HEK293 (cell line): ENCODE data around the gene C1QB.

ENCODE experiments used
- CTCF ChIA-PET: fragments of 350-600 bp; formaldehyde crosslinking; extraction: SDS; loops from one replicate; lab custom pipeline; 2021; ENCODE audit warnings: antibody characterized with exemption; lab: Yijun Ruan, JAX
- POLR2A ChIA-PET: fragments of 300-600 bp; formaldehyde crosslinking; extraction: SDS; loops from one replicate; lab custom pipeline; 2020; ENCODE audit warnings: antibody characterized with exemption, inconsistent platforms; lab: Yijun Ruan, JAX
- H3K27ac ChIP-seq: fragments of 200-500 bp; sonication (Bioruptor generic); 2 replicates; pipeline ENCODE4 v1.5.1; 2014; ENCODE audit warnings: low read depth, low read length, control low read depth, inconsistent platforms; ENCODE audit errors: extremely low read depth
- H3K36me3 ChIP-seq, 2 experiments: fragments of 200-500 bp in 1 of 2; sonication (Bioruptor generic) in 1 of 2; 1 replicate in 1 of 2; 2 replicates in 1 of 2; pipeline ENCODE4 v1.5.1; 2014 to 2017; ENCODE audit warnings: inconsistent platforms in 2 of 2, low read length in 2 of 2; ENCODE audit not compliant: control insufficient read depth in 2 of 2, insufficient read depth in 1 of 2
- H3K4me1 ChIP-seq: fragments of 200-500 bp; sonication (Bioruptor generic); 2 replicates; pipeline ENCODE4 v1.5.1; 2014; ENCODE audit warnings: mild to moderate bottlenecking, low read length, inconsistent platforms; ENCODE audit not compliant: control insufficient read depth, insufficient read depth
- H3K4me3 ChIP-seq: 2 replicates; pipeline ENCODE4 v1.5.1; 2011; ENCODE audit warnings: low read depth, mild to moderate bottlenecking, control low read depth, low read length, moderate library complexity
- H3K9me3 ChIP-seq: fragments of 200-500 bp; sonication (Bioruptor generic); 2 replicates; pipeline ENCODE4 v1.5.1; 2014; ENCODE audit warnings: low read depth, low read length, inconsistent platforms; ENCODE audit not compliant: control insufficient read depth, insufficient read depth
- GLI4 ChIP-seq: fragments of 450-650 bp; formaldehyde crosslinking; IDR thresholded peaks from 2 replicates; pipeline ENCODE4 v1.5.1; 2016; ENCODE audit warnings: missing biosample characterization, missing genetic modification characterization
- KLF1 ChIP-seq: fragments of 450-650 bp; formaldehyde crosslinking; IDR thresholded peaks from 2 replicates; pipeline ENCODE4 v1.5.1; 2016; ENCODE audit warnings: missing biosample characterization, missing genetic modification characterization
- SCRT1 ChIP-seq: fragments of 450-650 bp; formaldehyde crosslinking; IDR thresholded peaks from 2 replicates; pipeline ENCODE4 v1.5.1; 2016; ENCODE audit warnings: missing biosample characterization, missing genetic modification characterization, borderline replicate concordance
- SETDB1 ChIP-seq: IDR thresholded peaks from one replicate; pipeline ENCODE4 v1.6.1; 2017; ENCODE audit warnings: mild to moderate bottlenecking, low read length, moderate library complexity, mixed read lengths; ENCODE audit not compliant: insufficient read length
- SP3 ChIP-seq: fragments of 450-650 bp; formaldehyde crosslinking; IDR thresholded peaks from 2 replicates; pipeline ENCODE4 v1.5.1; 2016; ENCODE audit warnings: missing biosample characterization, missing genetic modification characterization
- ZNF169 ChIP-seq: fragments of 450-650 bp; formaldehyde crosslinking; IDR thresholded peaks from 2 replicates; pipeline ENCODE4 v1.5.1; 2016; ENCODE audit warnings: missing biosample characterization, missing genetic modification characterization
- ZNF473 ChIP-seq: fragments of 450-650 bp; formaldehyde crosslinking; IDR thresholded peaks from 2 replicates; pipeline ENCODE4 v1.5.1; 2017; ENCODE audit warnings: missing biosample characterization, missing genetic modification characterization
- ZNF596 ChIP-seq: fragments of 450-650 bp; IDR thresholded peaks from 2 replicates; pipeline ENCODE4 v1.5.0; 2018; ENCODE audit warnings: missing biosample characterization, mild to moderate bottlenecking, missing genetic modification characterization, moderate library complexity
- ZNF768 ChIP-seq: fragments of 450-650 bp; formaldehyde crosslinking; IDR thresholded peaks from 2 replicates; pipeline ENCODE4 v1.5.1; 2018; ENCODE audit warnings: missing biosample characterization, mild to moderate bottlenecking, missing genetic modification characterization
- TF ChIP-seq, protein P1 (sequence below): fragments of 450-650 bp; formaldehyde crosslinking; IDR thresholded peaks from 2 replicates; pipeline ENCODE4 v1.5.1; 2016; ENCODE audit warnings: missing biosample characterization, missing genetic modification characterization, borderline replicate concordance
- TF ChIP-seq, protein P2 (sequence below): fragments of 450-650 bp; formaldehyde crosslinking; IDR thresholded peaks from 2 replicates; pipeline ENCODE4 v1.5.1; 2016; ENCODE audit warnings: missing biosample characterization, missing genetic modification characterization
- TF ChIP-seq, protein P3 (sequence below): fragments of 450-650 bp; formaldehyde crosslinking; IDR thresholded peaks from 2 replicates; pipeline ENCODE4 v1.5.1; 2017; ENCODE audit warnings: missing biosample characterization, missing genetic modification characterization

The C1QB gene

DNA sequence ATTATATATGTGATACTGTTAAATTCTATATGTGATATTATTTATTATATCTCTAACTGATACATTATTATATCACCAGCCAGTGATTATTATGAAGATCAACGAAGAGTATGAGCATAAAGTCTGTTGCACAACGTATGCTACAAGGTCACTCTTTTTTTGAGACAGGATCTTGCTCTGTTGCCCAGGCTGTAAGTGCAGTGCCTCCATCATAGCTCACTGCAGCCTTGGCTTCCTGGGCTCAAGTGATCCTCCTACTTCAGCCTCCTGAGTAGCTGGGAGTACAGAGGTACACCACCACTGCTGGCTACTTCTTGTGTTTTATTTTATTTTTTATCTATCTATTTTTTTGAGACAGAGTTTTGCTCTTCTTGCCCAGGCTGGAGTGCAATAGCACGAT lies 43.6 kb downstream of the C1QB start:
- ChIA-PET CTCF (no interaction called here), POLR2A (no interaction called here)
- Histone ChIP-seq H3K4me1 (no peaks in the 10 kb centered on the region), H3K4me3 (no peak overlapping the region), H3K9me3 (no peaks in the 10 kb centered on the region), H3K36me3 (no peaks in the 10 kb centered on the region), H3K27ac (no peak overlapping the region)
- TF ChIP-seq SETDB1: no peak
- no peak for TF ChIP-seq GLI4 (tag by site-specific recombination)
- TF ChIP-seq, protein P1, sequence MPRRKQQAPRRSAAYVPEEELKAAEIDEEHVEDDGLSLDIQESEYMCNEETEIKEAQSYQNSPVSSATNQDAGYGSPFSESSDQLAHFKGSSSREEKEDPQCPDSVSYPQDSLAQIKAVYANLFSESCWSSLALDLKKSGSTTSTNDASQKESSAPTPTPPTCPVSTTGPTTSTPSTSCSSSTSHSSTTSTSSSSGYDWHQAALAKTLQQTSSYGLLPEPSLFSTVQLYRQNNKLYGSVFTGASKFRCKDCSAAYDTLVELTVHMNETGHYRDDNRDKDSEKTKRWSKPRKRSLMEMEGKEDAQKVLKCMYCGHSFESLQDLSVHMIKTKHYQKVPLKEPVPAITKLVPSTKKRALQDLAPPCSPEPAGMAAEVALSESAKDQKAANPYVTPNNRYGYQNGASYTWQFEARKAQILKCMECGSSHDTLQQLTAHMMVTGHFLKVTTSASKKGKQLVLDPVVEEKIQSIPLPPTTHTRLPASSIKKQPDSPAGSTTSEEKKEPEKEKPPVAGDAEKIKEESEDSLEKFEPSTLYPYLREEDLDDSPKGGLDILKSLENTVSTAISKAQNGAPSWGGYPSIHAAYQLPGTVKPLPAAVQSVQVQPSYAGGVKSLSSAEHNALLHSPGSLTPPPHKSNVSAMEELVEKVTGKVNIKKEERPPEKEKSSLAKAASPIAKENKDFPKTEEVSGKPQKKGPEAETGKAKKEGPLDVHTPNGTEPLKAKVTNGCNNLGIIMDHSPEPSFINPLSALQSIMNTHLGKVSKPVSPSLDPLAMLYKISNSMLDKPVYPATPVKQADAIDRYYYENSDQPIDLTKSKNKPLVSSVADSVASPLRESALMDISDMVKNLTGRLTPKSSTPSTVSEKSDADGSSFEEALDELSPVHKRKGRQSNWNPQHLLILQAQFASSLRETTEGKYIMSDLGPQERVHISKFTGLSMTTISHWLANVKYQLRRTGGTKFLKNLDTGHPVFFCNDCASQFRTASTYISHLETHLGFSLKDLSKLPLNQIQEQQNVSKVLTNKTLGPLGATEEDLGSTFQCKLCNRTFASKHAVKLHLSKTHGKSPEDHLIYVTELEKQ (tag by site-specific recombination): no peak
- no peak for TF ChIP-seq ZNF169
- no peak for TF ChIP-seq ZNF473 (tag by site-specific recombination)

DNA sequence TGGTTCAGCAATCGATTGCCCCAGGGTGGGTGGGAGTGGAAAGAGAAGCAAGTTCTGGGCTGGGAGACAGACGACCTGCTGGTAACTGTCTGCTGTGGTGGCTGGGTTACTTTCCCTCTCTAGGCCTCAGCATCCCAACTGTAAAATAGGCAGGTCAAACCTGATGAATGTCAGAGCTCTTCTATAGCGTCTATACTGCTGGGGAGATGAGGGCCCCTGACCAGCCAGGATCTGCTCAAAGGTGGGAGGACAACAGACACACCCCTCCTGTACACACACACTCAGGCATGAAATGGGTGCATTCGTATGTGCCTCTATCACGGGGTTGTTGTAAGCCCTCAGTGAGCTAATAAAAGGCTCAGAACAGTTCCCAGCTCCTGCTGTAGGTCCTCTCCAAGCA lies 44.9 kb downstream of the C1QB start:
- CTCF ChIA-PET: interaction anchor here (0.6 to 2.6 kb wide), 4 partner anchors 11 to 191 kb away, joined by 3 to 9 read pairs (median 4); no protein-coding TSS in a partner anchor

DNA sequence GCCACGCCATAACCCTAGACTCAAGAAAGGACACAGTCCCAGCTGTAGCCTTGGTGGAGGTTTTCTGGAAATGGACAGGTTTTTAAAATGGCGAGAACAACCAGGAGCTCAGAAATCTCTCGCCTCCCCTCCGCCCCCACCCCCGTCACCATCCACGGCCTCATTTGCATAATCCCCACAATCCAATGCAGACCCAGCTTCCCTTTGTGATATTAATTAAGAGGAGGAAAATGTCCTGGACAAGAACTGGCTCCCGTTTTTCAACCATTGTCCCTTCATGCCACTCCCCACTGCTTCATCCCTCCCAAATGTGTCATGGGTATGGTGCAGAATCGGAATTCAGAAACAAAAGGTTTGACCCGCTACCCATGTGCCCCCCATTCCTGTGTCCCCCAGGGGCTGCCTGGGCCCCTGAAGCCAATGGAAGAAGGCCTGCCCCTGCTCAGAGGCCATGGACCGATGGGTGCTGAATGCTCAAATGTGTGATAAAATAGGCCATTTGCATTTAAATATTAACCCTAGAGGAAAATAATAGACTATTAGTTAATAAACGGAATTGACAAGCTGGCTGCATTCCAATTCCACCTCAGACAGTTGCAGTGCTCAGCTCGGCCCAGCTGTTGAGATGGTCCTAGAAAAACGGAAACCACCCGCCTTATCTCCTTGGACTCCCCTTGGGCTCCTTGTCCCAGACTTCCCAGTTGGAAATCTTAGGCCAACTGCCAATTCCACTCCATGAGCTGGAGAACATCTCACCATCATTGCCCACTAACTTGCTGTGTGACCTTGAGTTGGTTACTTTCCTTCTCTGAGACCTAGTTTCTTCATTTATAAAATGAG lies 46.9 kb downstream of the C1QB start:
- Histone ChIP-seq H3K4me1 (no peaks in the 10 kb centered on the region), H3K9me3 (no peaks in the 10 kb centered on the region), H3K36me3 (no peaks in the 10 kb centered on the region), H3K27ac (no peak overlapping the region), H3K4me3 (no peak overlapping the region)
- ChIA-PET POLR2A (no interaction called here), CTCF (interaction anchor here (0.5 to 2.6 kb wide), 2 partner anchors 9 to 1687 kb away, joined by 3 to 9 read pairs; no protein-coding TSS in a partner anchor)
- TF ChIP-seq SP3 (tag by site-specific recombination): no peak
- peak; percentile 43; the same call in 1 of the 2 replicates for TF ChIP-seq ZNF768 (tag by site-specific recombination)

More for the DNA sequence above, 44.9 kb downstream of the C1QB start:
- Histone ChIP-seq H3K27ac (no peak overlapping the region), H3K4me3 (no peak overlapping the region), H3K36me3 (no peaks in the 10 kb centered on the region), H3K4me1 (no peaks in the 10 kb centered on the region), H3K9me3 (no peaks in the 10 kb centered on the region)
- TF ChIP-seq, protein P2, sequence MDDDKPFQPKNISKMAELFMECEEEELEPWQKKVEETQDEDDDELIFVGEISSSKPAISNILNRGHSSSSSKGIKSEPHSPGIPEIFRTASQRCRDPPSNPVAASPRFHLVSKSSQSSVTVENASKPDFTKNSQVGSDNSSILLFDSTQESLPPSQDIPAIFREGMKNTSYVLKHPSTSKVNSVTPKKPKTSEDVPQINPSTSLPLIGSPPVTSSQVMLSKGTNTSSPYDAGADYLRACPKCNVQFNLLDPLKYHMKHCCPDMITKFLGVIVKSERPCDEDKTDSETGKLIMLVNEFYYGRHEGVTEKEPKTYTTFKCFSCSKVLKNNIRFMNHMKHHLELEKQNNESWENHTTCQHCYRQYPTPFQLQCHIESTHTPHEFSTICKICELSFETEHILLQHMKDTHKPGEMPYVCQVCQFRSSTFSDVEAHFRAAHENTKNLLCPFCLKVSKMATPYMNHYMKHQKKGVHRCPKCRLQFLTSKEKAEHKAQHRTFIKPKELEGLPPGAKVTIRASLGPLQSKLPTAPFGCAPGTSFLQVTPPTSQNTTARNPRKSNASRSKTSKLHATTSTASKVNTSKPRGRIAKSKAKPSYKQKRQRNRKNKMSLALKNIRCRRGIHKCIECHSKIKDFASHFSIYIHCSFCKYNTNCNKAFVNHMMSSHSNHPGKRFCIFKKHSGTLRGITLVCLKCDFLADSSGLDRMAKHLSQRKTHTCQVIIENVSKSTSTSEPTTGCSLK (tag by site-specific recombination): no peak
- TF ChIP-seq SCRT1: no peak
- no peak for TF ChIP-seq KLF1 (tag by site-specific recombination)
- TF ChIP-seq, protein P3, sequence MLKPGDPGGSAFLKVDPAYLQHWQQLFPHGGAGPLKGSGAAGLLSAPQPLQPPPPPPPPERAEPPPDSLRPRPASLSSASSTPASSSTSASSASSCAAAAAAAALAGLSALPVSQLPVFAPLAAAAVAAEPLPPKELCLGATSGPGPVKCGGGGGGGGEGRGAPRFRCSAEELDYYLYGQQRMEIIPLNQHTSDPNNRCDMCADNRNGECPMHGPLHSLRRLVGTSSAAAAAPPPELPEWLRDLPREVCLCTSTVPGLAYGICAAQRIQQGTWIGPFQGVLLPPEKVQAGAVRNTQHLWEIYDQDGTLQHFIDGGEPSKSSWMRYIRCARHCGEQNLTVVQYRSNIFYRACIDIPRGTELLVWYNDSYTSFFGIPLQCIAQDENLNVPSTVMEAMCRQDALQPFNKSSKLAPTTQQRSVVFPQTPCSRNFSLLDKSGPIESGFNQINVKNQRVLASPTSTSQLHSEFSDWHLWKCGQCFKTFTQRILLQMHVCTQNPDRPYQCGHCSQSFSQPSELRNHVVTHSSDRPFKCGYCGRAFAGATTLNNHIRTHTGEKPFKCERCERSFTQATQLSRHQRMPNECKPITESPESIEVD (tag by site-specific recombination): no peak
- TF ChIP-seq SETDB1: no peak
- no peak for TF ChIP-seq ZNF596
- POLR2A ChIA-PET: no interaction called here
